ENCODE results near the gene ZNF33A. TPM values are rescaled to one million over a fixed set of nuclear protein-coding genes. Genes with fewer than 3 reads are reported as not detected.

Gene ZNF33A
- 6.1 to 11.9 TPM (median 10.3 TPM) in 5 replicates for total RNA-seq (2022; extraction: Qiagen RNA extraction; ENCODE audit: low read depth)

DNA sequence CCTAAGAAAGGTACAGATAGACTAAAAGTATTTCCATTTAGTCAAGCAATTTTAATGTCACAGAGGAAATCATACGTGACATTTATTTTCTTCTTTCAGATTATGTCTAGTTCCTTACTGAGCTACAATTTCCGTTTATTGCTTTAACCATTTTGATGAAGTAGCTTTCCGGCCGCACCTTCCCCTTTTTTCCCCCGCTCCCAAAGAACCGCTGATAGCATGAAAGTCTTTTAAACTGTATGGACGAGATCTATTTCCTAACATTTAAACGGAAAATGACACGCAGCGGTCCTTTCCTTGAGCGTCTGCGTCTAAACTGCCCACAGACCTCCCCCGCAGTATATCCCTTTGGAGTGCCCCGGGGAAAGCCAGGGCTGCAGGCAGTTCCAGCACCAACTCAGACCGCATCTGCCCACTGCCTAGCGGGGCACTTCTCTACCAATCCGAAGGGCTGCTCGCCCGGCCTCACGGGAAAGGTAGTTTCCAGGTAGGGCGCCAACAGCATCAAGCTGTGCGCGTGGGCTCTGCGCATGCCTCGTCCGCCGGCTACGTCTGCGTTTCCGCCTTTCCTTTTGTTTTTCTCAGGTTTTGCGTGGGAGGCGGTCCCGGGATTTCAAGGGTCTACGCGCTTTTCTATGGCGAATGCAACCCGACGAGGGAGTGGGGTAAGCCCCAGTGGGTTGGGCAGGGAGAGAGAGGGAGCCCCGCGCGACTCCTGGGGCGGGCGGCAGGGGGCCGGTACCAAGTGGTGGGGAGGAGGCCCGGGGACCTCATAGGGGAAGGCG lies at the start of gene ZNF33A:
Gene ZNF33A, plus strand, starts transcription at position 557 of the 785 bp plus-strand sequence. CDS start 1,667 bp downstream, outside the sequence.

DNA sequence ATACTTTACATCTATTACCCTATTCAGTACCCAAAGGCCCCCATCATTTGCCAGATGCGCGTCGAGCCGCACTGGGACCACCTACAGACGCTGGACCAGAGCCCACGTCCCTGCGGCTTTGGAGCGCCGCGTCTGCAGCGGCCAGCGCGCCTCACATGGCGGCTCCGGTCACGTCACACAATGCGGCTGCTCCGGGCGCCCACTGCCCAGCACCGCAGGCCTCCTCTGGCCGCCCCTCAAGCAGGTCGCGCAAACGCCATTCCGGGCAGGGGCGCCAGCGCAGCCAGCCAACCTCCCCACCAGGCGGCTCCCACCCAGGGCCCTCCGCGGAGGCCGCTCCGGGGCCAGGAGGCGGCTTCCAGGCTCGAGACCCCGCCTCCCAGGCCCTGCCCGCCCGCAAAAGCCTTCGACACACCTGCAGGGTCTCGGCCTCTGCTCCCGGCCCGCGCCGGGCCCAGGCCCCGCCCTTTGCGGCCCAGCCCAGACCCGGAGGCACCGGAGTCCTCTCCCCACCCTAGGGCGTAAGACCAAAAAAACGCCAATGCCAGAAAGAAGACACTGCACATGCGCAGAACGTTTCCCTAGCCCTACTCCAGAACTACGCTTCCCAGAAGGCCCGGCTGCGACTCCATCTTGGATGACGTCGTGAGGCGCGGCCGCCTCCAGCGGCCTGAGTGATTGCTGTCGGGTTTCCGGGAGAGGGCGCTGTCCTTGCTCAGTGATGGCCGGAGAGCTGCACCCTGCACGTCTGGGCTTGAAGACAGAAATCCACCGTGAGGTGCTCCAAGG lies 34.2 kb upstream of the ZNF33A start, which contains the start of gene ZNF25:
Gene ZNF25, minus strand, starts transcription at position 557 of the 789 bp plus-strand sequence. CDS start 4,925 bp downstream, outside the sequence.

DNA sequence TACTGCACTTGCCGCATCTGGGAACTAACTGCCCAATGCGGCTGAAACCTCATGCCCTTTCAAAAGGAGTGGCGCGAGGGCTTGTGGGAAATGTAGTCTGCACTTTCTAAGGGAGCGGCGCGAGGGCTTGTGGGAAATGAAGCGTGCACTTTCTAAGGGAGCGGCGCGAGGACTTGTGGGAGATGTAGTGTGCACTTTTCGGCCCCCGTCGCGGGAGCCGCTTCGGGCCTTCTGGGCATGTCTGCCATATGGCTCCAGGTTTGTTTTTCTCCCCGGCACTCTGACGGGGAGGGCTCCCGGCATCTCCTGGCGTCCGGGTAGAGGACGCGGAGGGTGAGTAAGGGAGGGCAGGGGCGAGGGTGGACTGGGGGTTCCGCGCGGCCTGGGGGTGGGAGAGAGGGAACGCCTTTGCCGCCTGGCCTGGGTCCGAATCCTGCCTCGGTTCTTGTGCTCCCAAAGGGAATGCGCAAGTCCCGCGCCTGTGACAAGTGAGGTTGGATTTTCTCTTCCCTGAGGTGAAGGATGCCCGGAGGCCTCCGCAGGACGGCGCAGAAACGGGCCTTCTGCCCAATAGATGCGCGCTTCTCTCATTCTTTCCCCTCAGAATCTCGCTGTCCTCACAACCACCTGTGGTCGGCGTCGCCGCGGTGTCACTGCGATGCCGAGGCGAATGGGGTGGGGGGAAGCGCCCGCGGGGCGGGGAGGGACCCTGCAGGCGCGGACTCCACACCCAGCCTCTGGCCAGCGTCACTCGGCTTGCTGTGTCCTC lies 83.9 kb downstream of the ZNF33A start, which contains the start of gene ZNF37A:
Gene ZNF37A, plus strand, starts transcription at position 180 of the 769 bp plus-strand sequence. CDS start 2,281 bp downstream, outside the sequence.

Other genes with a start within 250 kb of the ZNF33A start
- gene ZNF248, start 153.1 kb upstream of the ZNF33A start, total RNA-seq (2022; extraction: Qiagen RNA extraction; ENCODE audit: low read depth) = 2.9 to 6.0 TPM (median 4.4 TPM) in 5 replicates
- 1.2 to 2.7 TPM (median 1.9 TPM) in 5 replicates for gene ZNF25, start 34.0 kb upstream of the ZNF33A start, total RNA-seq (2022; extraction: Qiagen RNA extraction; ENCODE audit: low read depth)
- 5.1 to 8.2 TPM (median 5.9 TPM) in 5 replicates for gene ZNF37A, start 83.7 kb downstream of the ZNF33A start, total RNA-seq (2022; extraction: Qiagen RNA extraction; ENCODE audit: low read depth)